NCI-H2227 (cell line): ENCODE results near the gene CD248.
"Not testable (repeated sequence)": the region's sequence is repeated elsewhere in the genome, so short reads cannot be mapped to it uniquely, and the experiment has no call there.

Experiments used
- DNase-seq: peaks from one replicate; lab custom pipeline; 2025; ENCODE audit not compliant: unreplicated experiment; lab: John Stamatoyannopoulos, UW

Gene CD248

GRCh38 chr11:66329165-66329673, 12.4 kb upstream of the CD248 start:
- DNase-seq = no peak

GRCh38 chr11:66328302-66329144, 11.7 kb upstream of the CD248 start:
- peak; percentile 79 for DNase-seq

DNA sequence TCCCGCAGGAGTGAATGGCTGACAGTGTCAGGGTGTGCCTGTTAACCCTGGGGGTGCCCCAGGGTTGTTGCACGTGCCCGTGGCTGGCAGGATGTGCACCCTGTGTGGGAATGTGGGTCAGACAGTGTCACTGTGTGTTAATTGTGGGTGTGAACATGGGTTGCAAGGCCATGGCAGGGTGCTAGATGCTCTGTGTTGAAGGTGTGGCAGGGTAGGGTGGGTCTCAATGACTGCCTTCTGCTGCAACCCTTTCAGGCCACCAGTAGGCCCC, 11.1 kb upstream of the CD248 start:
- no peak for DNase-seq

DNA sequence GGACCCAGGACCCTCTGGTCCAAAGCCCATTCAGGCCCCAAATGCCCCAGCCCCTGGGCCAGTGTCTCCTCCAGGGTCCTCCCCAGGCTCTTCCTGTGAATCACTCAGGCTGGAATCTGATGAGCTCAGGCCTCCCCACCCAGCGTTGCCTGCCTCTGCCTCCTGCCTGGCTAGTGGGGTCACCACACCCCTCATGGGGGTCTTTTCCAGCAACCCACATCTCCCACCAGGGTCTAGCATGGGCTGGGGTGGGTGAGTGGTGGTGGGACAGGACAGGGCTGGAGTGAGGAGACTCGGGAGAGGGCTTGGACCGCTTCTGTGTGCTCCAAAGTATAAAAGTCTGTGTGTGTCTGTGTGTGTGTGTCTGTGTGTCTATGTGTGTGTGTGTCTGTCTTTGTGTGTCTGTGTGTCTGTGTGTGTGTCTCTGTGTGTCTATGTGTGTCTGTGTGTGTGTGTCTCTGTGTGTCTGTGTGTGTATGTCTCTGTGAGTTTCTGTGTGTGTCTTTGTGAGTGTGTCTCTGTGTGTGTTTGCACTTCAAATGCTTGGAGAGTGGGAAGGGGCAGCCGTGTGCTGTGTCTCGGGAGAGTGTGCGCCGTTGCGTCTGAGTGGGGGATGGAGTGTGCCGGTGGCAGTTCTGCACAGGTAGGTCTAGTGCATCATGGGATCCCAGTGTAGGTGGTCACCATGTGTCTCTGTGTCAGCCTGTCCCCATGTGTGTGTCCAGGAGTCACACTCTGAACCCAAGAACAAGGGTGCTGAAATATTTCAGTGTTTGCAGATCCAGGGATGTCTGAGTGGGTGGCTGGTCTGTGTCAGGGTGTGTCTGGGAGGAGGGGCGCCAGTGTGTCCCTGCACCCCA, 10.6 kb upstream of the CD248 start:
- no peak for DNase-seq

DNA sequence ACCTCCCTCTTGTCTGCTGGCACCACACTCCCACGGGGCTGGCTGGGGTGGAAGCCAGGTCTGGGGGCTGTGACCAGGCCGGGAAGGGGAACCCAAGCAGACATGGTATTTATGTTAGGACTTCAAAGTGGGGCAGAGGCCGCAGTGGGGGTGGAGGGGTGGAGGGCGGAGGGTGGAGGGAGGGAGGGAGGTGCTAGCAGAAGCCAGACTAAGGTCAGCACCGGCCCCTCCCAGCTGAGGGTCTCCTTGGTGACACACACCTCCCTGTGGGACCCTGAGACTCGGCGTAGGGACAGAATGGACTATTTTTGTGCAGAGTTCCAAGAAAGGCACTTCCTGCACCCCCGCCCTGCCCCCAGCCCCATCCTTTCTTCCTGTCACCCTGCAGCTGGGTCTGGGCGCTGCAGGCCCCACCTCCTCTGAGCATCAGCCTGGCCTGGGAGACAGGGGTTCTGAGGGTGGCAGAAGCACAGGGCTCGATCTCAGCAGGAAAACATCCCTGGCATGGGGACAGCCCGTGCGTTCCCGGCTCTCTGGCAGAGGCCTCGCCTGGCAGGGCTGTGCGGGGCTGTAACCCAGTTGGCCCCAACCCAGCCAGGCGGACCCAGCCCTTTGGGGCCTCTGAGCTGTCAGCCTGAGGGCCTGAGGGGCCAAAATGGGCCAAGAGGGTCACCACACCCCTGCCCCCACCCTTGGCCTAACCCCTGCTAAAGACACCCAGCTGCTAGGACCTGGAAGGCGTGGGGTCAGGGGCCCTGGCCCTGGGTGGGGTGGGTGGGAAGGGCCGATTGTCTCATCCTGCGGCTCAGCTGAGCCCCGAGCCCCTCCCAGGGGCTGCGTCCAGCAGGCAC, 9.6 kb upstream of the CD248 start:
- DNase-seq = no peak

DNA sequence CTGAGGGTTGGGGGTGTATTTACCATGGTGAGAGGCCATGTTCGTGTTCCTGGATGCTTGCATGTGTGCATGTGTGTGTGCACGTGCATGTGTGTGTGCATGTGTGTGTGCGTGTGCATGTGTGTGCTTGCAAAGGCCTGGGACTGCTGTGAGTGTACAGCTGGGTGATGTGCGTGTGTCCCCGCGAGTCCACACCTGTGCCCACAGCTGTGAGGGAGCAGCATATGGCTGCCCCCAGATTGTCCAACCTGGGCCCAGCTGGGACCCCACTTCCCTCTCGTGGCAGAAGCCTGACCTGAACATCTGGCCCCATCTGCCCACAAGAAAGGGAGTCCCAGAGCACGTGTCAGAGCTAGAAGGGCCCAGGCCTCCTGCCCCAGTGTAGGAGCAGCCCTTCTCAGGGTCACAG, 8.4 kb upstream of the CD248 start:
- no peak for DNase-seq

DNA sequence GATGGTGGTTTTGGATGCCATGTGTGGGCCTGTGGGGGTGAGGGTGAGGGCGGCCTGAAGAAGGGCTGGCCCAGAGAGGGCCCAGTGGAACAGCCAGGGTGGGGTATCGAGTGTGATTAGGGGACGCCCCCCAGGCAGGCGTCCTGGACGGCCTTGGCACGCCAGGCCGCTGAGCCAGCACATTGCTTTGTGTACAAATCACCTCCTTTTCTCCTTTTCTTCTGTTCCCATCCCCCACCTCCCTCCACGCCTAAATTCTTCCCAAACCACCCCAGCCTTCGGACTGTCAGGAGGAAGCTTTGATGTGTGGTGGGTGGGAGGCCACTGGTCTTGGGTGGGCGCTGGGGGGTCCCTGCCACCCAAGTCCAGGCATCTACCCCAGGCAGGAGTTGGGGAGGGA, 7.8 kb upstream of the CD248 start:
- no peak for DNase-seq

GRCh38 chr11:66323684-66324083, 6.8 kb upstream of the CD248 start:
- no peak for DNase-seq

DNA sequence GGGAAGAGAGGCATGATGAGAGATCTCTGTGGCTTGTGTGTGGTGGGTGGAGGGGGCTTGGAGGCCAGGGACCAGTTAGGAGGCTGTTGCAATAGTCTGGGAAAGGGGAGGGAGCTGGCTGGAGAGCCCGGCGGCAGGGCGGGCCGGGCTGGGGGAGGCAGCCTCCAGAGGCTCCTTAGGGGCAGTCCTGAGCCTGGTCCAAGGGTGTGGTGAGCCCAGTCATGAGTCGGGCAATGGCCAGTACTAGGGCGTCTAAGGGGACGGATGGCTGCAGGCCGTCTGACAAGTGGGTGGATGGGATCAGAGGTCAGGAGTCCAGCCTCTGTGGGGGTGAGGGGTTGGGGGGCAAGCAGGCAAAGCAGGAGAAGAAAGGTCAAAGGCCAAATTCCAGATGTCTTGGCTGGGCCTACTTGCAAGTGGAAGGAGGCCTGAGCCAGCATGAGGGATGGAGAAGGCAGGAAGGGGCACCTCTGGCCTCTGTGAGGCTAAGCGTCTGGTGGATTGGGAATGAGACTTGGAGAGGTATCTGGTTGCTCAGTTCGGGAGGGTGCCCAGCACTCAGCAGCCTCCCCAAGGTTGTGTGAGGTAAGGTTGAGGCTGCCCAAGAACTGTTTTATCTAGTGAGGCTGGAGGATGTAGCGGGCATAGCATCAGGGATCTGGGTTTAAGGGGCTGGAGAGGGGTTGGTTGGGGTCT, 6.0 kb upstream of the CD248 start:
- DNase-seq = no peak

DNA sequence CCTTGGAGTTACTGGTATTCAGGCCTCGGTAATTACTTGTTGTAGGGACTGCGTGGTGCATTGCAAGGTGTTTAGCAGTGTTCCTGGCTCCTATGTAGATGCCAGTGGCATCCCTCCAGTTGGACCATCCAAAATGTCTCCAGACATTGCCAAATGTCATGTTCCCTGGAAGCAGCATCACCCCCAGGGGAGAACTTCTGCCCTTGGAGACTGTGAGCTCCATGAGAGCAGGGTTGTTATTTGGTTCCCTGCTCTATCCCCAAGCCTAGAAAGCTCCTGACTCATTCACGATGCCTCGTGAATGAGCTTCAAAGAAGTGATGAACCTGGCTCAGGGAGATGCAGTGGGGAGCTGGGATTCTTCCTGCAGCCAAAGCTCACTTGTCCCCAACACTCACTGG, 4.8 kb upstream of the CD248 start:
- DNase-seq = no peak

DNA sequence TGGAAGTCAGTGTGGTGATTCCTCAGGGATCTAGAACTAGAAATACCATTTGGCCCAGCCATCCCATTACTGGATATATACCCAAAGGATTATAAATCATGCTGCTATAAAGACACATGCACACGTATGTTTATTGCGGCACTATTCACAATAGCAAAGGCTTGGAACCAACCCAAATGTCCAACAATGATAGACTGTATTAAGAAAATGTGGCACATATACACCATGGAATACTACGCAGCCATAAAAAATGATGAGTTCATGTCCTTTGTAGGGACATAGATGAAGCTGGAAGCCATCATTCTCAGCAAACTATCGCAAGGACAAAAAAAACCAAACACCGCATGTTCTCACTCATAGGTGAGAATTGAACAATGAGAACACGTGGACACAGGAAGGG, 3.9 kb upstream of the CD248 start:
- not testable (repeated sequence) for DNase-seq

DNA sequence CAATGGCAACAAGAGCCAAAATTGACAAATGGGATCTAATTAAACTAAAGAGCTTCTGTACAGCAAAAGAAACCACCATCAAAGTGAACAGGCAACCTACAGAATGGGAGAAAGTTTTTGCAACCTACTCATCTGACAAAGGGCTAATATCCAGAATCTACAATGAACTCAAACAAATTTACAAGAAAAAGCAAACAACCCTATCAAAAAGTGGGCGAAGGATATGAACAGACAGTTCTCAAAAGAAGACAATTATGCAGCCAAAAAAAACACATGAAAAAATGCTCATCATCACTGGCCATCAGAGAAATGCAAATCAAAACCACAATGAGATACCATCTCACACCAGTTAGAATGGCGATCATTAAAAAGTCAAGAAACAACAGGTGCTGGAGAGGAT, 3.4 kb upstream of the CD248 start:
- DNase-seq = not testable (repeated sequence)

GRCh38 chr11:66318600-66318970, 1.7 kb upstream of the CD248 start:
- DNase-seq = no peak

DNA sequence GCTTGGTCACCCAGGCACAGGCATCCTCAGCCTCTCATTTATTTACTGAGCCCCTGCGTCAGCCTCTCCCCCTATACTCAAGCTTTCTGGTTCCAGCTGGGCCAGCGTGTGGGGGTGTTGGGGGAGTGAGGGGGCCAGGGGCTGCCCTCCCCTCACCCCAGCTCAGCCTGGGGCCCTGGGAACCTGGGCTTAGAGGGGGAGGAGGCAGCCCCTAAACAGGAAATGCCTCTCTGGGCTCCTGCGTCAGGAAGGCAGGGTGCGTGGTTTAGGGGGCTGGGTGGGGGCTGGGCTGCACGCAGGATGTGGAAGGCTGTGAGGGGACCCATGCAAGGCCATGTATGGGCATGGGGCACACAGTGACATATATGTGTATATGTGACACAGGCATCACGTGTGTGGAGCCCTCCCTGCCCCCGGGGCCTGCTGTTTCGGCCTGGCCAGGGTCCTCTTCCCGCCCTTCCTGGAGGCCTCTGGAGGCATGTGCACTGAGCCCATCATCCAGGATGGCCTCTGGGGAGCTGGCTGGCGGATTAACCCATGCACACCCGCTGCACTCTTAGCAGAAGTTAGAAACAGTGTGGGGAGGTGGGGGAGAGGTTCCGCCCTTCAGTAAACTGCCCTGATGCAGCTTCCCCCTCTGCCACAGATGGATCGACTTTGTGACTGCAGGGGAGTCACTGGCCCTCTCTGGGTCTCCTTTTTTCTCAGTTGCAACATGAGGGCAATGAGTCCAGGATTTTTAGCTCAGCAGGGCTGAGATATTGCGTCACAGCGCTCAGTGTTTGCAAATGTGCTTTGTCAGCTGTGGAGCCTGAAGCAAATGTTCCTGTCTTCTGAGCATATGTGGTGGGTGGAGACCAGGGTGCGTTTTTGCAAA, 1.1 kb upstream of the CD248 start:
- DNase-seq = no peak

DNA sequence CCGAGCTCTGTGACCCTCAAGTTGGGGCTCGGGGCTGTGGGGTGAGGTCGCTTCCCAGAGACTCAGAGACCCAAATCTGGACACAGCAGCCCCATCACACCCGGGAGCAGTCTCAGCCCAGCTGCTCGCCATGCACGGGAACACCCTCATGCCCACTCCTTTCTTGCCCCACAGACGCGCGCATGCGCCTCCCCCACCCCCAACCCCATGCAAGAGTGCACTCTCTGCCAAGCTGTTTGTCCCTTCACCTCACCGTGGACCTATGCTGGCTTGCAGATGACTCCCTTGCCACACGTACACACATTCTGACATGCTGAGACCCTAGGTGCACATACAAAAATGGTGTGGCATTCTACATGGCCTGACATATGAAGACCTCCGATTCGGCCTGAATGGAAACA, 478 bp upstream of the CD248 start:
- DNase-seq = no peak

DNA sequence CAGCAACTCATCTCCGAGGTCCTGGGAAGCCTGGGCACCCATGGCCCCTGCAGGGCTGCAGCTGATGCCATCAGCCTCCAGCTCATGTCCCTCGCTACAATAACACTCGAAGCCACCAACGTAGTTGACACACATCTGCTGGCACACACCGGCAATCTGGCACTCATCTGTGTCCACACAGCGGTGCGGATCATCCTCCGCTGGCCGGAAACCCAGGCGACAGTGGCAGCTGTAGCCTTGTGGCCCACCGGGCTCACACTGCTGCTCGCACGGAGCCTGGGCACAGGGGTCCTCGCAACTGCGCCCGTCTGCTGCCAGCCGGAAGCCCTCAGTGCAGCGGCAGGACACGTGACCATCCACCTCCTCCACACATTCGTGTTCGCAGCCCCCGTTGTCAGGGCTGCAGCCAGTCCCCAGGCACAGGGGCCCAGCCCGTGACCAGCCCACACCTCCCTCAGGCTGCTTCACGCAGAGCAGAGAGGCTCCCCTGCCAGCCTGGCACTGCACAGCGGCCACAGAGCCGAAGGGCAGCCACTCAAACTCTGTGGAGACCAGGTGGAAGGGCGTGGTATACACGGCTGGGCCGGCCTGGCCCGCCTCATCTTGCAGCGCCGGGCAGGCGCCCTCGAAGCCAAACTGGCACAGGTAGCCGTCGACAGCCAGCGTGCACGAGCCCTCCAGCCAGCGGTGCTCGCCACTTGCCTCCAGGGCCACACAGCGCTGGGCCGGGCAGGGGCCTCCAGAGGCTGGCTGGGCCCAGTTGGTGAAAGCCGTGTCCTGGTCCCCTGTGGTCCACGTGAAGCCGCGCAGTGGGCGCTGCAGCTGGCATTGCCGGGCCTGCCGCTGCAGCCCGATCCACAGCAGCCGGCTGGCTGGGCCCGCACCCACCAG, 678 bp downstream of the CD248 start:
- no peak for DNase-seq

DNA sequence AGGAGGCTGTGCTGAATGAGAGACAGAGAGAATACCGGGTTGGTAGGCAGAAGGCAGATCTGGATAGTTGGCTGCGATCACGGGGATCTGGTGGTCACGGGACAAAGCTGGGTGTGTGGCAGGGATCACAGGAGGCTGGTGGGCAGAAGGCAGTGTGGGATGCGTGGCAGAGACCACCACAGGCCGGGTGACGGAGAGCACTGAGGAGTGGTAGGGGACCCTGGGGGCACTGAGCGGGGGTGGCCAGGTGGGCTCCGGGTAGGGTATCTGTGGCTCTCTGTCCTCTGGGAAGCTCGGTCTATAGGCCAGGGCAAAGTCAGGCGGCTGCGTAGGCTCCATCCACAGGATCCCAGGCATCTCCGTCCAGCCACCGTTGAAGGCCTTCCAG, 1.4 kb downstream of the CD248 start:
- no peak for DNase-seq

- no peak for DNase-seq
Observed at GRCh38 chr11:66314561-66315497, 2.0 kb downstream of the CD248 start.
